Head of caudate nucleus (tissue), 42 donors: ENCODE results near the gene CDC14A.
A peak's percentile ranks its signal among the peaks of the same experiment; 100 is the strongest.

Experiments
- DNase-seq, 42 donors: peaks; one replicate each; pipeline versions ENCODE4 v3.0.0 to v3.0.0-alpha.2; 2020 to 2021; ENCODE audit warnings: mixed read lengths in 7 of 42
- intact Hi-C: fragments of 100-400 bp; cut with DNase I; formaldehyde crosslinking; loops from one replicate; pipeline ENCODE4 v1.15.0; 2022

The CDC14A gene

GRCh38 chr1:100506217-100506616, 153.9 kb downstream of the CDC14A start:
- DNase-seq: no peak
- intact Hi-C loops: no loop called here

- DNase-seq: no peak
- intact Hi-C loops: no loop called here
These were observed 158.1 kb downstream of the CDC14A start for GRCh38 chr1:100510451-100510850.

GRCh38 chr1:100511058-100511457, 158.8 kb downstream of the CDC14A start:
- intact Hi-C loops: no loop called here
- DNase-seq: no peak

- intact Hi-C loops: no loop called here
- no peak for DNase-seq
These were observed 159.5 kb downstream of the CDC14A start for GRCh38 chr1:100511773-100512172.

- intact Hi-C loops: no loop called here
- DNase-seq: no peak
These were observed 160.6 kb downstream of the CDC14A start for GRCh38 chr1:100512803-100513352.

- intact Hi-C loops: no loop called here
- no peak for DNase-seq
These were observed 164.6 kb downstream of the CDC14A start for GRCh38 chr1:100516857-100517256.

- intact Hi-C loops: no loop called here
- DNase-seq: no peak
These were observed 165.2 kb downstream of the CDC14A start for GRCh38 chr1:100517515-100517914.

GRCh38 chr1:100518023-100518422, 165.7 kb downstream of the CDC14A start:
- intact Hi-C loops: no loop called here
- no peak for DNase-seq

- intact Hi-C loops: no loop called here
- DNase-seq: no peak
These were observed 170.8 kb downstream of the CDC14A start for GRCh38 chr1:100523038-100523652.

- intact Hi-C loops: no loop called here
- no peak for DNase-seq
These were observed 172.0 kb downstream of the CDC14A start for GRCh38 chr1:100524355-100524754.

GRCh38 chr1:100526894-100527293, 174.6 kb downstream of the CDC14A start:
- DNase-seq: no peak
- intact Hi-C loops: no loop called here

GRCh38 chr1:100528871-100529270, 176.6 kb downstream of the CDC14A start:
- DNase-seq: no peak
- intact Hi-C loops: no loop called here

- intact Hi-C loops: no loop called here
- no peak for DNase-seq
These were observed 177.8 kb downstream of the CDC14A start for GRCh38 chr1:100530141-100530540.

- intact Hi-C loops: no loop called here
- DNase-seq: no peak
These were observed 178.7 kb downstream of the CDC14A start for GRCh38 chr1:100530880-100531487.

GRCh38 chr1:100532645-100533044, 180.3 kb downstream of the CDC14A start:
- no peak for DNase-seq
- intact Hi-C loops: no loop called here

GRCh38 chr1:100535264-100535663, 183.0 kb downstream of the CDC14A start:
- intact Hi-C loops: no loop called here
- no peak for DNase-seq

- DNase-seq: no peak
- intact Hi-C loops: no loop called here
These were observed 183.7 kb downstream of the CDC14A start for GRCh38 chr1:100536031-100536430.

GRCh38 chr1:100538913-100539835, 186.9 kb downstream of the CDC14A start:
- DNase-seq: peak in 29 of 42 donors; percentile 10 to 62 (median 33)
- intact Hi-C loops: no loop called here

- intact Hi-C loops: no loop called here
- DNase-seq: peak in 5 of 42 donors; percentile 4 to 30 (median 12)
These were observed 187.7 kb downstream of the CDC14A start for GRCh38 chr1:100539836-100540536.
